ENCODE data around the gene ASPM. TPM values are rescaled to one million over a fixed set of nuclear protein-coding genes. Genes with fewer than 3 reads are reported as not detected.

The ASPM gene
- total RNA-seq, 1 experiment from 2014 or later = 67.7 TPM

Other genes with a start within 250 kb of the ASPM start
- gene CFHR2, start 202.9 kb downstream of the ASPM start, total RNA-seq (2014; rRNA removed; shearing (Covaris generic)) = not detected in 2 replicates
- not detected in 2 replicates for gene CFHR5, start 169.1 kb downstream of the ASPM start, total RNA-seq (2014; rRNA removed; shearing (Covaris generic))
- 0.12 TPM in 1 of 2 replicates, not detected in the other for gene F13B, start 79.4 kb downstream of the ASPM start, total RNA-seq (2014; rRNA removed; shearing (Covaris generic))
- gene ZBTB41, start 54.6 kb upstream of the ASPM start, total RNA-seq (2014; rRNA removed; shearing (Covaris generic)) = 124 and 137 TPM in 2 replicates
- 0.27 and 0.29 TPM in 2 replicates for gene CRB1, start 121.6 kb upstream of the ASPM start, total RNA-seq (2014; rRNA removed; shearing (Covaris generic))

Measured in NCI-H460 (cell line).